Non-pigmented ciliary epithelial cell (primary cell): Measurements from ENCODE around the gene PSORS1C1.
"Not testable (repeated sequence)": the region's sequence is repeated elsewhere in the genome, so short reads cannot be mapped to it uniquely, and the experiment has no call there.

Source experiments
- DNase-seq: peaks from one replicate; pipeline ENCODE4 v3.0.0-alpha.2; 2010; ENCODE audit warnings: low read depth

PSORS1C1 gene

DNA sequence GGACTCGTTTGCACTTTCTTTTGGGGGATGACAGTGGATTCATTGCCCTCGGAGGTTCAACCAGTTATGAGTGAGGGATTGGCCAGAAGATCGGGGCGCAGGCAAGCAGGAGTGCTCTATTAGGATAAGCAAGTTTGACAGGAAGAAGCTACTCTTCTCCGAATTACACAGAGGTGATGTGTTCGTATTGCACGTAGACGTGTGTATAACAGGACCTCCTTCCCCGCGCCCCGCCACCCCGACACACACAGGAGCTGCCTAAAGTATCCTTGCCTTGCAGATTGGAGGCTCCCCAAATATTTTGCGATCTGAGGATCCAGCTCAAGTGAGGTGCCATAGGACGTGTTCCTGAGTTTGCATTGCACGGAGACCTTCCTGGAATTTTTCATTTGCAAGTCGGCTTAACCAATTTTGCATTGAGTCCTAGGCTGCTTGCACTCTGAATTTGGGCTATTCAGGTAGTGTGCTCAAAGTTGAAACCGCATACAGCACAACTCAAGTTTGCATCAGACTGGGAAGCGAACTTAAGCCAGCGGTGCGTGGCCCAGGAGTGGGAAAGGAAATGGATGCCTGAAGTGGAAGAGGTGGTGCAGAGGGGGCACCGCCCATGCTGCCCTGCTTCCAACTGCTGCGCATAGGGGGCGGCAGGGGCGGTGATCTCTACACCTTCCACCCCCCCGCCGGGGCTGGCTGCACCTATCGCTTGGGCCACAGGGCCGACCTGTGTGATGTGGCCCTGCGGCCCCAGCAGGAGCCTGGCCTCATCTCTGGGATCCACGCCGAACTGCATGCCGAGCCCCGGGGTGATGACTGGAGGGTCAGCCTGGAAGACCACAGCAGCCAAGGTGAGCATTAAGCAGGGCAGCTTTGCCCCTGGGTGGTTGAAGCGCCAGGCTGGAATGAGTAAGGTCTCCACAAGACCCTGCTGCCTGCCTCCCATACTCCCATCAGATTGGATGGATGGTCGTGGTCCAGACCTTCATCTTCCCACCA is 44.6 kb downstream of the PSORS1C1 start:
- no peak for DNase-seq

GRCh38 chr6:31161216-31162126 is 46.9 kb downstream of the PSORS1C1 start:
- no peak for DNase-seq

GRCh38 chr6:31162463-31163165 is 48.0 kb downstream of the PSORS1C1 start:
- no peak for DNase-seq

DNA sequence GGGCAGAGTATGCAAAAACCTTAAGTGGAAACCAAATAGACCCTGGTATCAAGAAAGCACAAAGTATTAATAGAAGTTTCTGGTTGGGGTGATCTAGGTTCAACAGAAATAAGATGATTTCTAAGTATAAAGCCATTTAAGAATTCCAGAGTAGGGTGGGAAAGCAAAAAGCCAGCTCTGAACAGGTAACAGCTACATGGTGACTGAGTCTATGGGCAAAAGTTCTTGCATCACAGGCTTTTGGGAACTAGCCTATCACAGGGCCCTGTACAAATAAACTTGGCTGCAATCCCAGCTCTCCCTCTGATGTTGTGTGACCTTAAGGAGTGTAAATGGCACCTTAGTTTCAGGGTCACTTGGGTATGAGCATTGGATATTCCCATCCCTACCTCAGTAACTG is 49.3 kb downstream of the PSORS1C1 start:
- DNase-seq, result no peak

GRCh38 chr6:31164475-31165063 is 50.0 kb downstream of the PSORS1C1 start:
- DNase-seq, result not testable (repeated sequence)

DNA sequence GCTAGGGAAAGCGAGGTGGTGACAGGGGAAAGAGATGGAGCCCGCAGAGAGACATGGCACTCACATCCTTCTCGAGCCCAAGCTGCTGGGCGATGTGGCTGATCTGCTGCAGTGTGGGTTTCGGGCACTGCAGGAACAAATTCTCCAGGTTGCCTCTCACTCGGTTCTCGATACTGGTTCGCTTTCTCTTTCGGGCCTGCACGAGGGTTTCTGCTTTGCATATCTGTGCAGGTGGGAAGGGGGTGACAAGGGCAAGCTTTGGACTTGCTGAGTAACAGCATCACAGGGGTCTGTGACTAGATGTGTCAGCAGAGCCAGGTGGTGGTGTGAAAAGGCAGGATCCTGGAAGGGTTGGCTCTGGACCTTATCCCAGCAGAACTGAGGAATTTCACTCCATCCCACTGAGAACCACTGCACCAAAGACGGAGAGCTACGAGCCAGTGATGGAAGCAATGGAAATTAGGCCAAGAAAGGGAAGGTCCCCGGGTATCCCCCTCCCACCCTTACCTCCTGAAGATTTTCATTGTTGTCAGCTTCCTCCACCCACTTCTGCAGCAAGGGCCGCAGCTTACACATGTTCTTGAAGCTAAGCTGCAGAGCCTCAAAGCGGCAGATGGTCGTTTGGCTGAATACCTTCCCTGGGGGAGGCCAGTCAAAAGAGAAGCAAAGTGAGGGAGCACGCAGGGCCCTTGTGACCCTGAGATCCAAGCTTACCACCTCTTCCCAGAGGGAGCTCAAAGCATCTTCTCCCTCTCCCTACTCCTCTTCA is 50.6 kb downstream of the PSORS1C1 start:
- DNase-seq, result not testable (repeated sequence)

GRCh38 chr6:31165986-31166385 is 51.4 kb downstream of the PSORS1C1 start:
- no peak for DNase-seq

DNA sequence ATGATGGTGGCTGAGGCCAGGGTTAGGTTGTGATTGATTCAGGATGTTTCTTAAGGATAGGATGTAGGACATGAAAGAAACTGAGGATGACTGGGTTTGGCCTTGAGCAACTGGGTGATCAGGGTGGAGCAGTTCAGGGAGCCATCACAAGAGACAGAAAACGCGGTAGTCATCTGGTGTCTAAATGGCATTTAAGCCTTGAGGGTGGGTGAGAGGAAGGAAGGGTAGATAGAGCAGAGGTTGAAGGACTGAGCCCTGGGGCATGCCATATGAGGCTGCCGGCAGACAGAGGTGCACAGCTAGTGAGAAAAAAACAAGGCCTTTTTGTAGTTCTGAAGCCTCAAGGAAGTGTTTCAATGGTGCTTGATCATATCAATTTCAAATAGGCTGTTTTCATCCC is 54.0 kb downstream of the PSORS1C1 start:
- DNase-seq, result no peak

DNA sequence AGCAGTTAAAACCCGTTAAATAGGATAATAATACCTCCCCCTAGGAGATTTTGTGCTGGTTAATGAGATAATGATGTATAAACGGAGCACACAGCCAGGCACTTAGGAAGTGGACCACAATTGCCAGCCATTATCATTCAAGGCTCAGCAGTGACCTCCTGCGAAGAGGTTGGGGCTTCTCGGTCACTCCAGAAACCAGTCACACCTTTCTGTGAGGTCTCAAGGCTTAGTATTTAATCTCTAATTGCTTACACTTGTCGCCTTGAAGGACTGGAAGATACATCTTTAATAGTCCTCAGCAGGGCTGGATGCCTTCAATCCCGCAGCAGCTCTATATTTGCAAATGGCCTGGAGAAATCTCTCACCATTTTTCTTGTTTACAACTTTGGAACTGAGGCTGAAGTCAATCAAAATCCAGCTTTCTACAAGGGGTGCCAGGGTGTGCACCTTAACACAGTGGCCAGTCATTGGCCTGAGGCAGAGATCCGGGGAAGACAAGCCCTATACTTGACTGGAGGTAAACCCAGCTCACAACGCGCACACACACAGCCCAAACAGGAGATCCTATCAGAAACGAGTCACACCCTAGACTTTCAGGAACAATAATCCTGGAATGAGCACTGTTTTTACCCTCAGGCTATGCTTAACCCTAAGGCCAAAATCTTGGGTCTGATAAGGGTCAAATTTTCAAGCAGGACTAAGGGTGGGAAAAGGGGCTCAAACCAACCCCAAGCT is 54.7 kb downstream of the PSORS1C1 start:
- DNase-seq, result no peak

DNA sequence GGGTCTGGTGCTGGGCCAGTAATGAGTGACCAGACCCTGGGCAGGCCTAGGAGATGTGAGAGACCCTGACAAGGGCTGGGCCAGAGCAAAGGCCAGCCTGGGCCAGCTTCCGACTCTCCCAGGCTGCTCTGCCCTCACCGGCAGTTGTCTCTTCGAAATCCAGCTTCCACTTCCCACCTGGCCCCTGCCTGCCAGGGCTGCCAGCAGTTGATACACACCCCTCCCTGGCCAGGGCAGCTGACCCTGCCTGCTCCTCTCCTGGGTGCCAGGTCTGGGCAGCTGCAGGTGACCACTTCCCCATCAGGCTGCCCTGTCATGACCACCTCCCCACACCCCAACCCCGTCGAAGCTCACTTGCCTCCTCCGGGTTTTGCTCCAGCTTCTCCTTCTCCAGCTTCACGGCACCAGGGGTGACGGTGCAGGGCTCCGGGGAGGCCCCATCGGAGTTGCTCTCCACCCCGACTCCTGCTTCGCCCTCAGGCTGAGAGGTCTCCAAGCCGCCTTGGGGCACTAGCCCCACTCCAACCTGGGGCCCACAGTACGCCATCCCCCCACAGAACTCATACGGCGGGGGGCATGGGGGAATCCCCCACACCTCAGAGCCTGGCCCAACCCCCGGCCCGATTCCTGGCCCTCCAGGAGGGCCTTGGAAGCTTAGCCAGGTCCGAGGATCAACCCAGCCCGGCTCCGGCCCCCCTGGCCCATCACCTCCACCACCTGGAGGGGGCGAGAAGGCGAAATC is 55.4 kb downstream of the PSORS1C1 start:
- DNase-seq, result not testable (repeated sequence)

DNA sequence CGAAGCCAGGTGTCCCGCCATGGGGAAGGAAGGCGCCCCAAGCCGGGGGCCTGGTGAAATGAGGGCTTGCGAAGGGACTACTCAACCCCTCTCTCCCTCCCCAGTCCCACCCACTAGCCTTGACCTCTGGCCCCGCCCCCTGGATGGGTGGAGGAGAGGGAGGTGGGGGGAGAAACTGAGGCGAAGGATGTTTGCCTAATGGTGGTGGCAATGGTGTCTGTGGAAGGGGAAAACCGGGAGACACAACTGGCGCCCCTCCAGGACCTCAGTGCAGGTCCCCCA is 55.9 kb downstream of the PSORS1C1 start, which contains the start of gene POU5F1:
TSS of gene POU5F1 (minus strand) at position 83 of the 282 bp plus-strand sequence. CDS start at position 21, 62 bp downstream.
- no peak for DNase-seq

- no peak for DNase-seq
Measured at GRCh38 chr6:31170987-31171671, 56.5 kb downstream of the PSORS1C1 start.

GRCh38 chr6:31171931-31172905 is 57.6 kb downstream of the PSORS1C1 start:
- DNase-seq, result no peak

DNA sequence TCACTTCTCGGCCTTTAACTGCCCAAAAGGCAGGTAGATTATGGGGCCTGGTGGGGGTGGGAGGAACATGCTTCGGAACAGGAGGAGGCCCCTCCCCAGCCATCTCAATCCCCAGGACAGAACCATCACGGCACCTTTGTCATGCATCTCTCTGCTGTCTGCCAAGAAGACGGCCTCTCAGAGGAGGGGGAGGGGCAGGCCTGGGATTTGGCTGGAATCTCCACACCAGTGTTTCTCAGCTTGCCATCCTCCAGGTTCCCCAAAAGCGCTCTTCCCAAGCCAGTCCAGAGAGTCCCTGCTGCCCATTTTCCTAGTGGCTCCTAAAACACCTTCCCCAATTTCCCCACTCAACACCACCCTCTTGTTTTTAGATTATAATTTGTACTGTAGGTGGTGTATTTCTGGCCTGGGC is 58.4 kb downstream of the PSORS1C1 start:
- DNase-seq, result no peak

DNA sequence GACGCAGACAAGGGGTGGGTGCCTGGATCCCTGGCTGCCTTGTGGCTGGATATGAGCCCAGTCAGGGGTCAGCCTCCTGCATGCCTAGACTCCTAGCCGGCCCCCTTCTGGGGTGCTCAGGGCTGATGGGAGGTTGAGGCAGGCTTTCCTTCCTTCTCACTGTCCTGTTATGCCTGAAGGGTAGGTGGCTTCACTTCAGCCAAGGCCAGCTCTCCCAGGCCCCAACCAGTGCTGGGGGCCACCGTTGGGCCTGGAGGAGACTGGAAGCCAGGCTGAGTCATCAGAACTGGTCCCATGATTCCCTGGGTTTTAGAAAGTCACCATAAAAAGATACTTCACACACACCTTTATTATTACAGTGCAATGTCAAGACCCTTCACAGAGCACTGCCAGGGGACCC is 58.8 kb downstream of the PSORS1C1 start:
- DNase-seq, result no peak

- DNase-seq, result no peak
Measured at GRCh38 chr6:31174378-31174777, 59.8 kb downstream of the PSORS1C1 start.

DNA sequence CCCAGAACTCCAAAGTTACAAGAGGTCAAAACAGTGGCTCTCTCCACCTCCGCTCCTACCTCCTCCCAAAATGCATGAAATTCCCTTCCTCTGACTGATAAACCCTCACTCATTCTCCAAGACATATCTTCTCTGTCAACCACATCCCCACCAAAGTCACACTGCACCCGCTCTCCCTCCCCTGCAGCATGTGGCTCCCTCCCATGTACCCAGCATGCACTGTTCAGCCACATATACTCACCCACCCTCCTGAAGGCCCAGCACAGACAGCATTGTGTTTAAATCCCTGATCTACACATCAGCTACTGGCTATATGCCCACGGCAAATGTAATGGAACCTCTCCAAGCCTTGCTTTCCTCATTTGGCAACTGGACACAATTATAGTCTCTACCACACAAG is 61.4 kb downstream of the PSORS1C1 start:
- peak; percentile 22 for DNase-seq
